Measurements from ENCODE around the gene AP5Z1. TPM values are rescaled to one million over a fixed set of nuclear protein-coding genes. Genes with fewer than 3 reads are reported as not detected.

The AP5Z1 gene
- total and polyA plus RNA-seq, 2 experiments from 2014 or later = 31.2 to 44.5 TPM

DNA sequence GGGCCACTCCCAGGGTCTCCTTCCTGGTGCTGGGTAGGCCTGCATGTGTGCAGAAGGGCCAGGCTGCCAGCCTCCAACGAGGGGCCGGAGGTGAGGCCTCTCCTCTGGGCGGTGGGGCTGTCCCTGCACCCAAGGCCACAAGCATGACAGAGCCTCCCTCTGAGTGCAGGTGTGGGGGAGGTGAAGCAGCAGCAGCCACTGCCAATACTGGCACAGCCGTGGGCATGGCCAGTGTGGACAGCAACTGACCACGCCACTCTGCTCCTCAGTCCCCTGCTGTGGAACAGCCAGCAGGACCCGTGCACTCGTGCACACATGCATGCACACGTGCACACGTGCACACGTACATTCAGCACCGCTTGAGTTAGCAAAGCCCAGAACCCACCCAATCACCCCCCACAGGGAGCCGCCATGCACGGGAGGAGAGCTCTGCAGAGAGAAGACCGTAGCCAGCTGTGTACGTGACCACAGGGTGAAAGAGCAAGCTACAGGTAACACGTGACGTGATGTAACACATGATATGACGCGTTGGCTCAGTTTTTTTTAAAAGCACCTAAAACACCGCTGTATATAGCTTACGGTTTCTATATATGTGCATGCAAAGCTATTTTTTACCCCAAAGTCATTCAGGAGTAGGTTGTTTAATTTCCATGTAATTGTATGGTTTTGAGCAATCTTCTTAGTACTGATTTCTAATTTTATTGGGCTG, 63.4 kb downstream of the AP5Z1 start:
- in situ Hi-C loops (cut with MboI) = no loop called here
- no peaks in the 10 kb centered on the region for H3K9me2 ChIP-seq (ENCODE audit: insufficient read depth)
- no peaks in the 10 kb centered on the region for H3K27me3 ChIP-seq (replicated peaks; ENCODE audit: insufficient read depth)
- H3K4me3 ChIP-seq = no peak overlapping the region
- no peak overlapping the region for H3K9ac ChIP-seq
- 88 to 89% methylated on average over 21 of the region's 21 CpGs for WGBS, 2 experiments (ENCODE audit: low coverage in 1 of 2, low lambda C conversion rate in 2 of 2, missing lambda C conversion rate in 2 of 2)
- no peaks in the 10 kb centered on the region for H3K9me3 ChIP-seq (ENCODE audit: low read depth)
- no peak overlapping the region for H3K27ac ChIP-seq
- TF ChIP-seq EZH2 (IDR thresholded peaks at IDR 0.05; ENCODE audit: insufficient read depth, poor library complexity, severe bottlenecking) (no peak), EZH2phosphoT487 (IDR thresholded peaks at IDR 0.05; ENCODE audit: insufficient read depth, low read depth) (no peak)
- no peaks in the 10 kb centered on the region for H3K79me2 ChIP-seq (ENCODE audit: insufficient read depth)
- no peaks in the 10 kb centered on the region for H3K4me1 ChIP-seq (ENCODE audit: insufficient read depth)
- H2AFZ ChIP-seq = no peak overlapping the region
- DNase-seq = no peak
- H3F3A ChIP-seq (ENCODE audit: insufficient read depth) = no peaks in the 10 kb centered on the region
- no peaks in the 10 kb centered on the region for H4K20me1 ChIP-seq (ENCODE audit: insufficient read depth)
- no peaks in the 10 kb centered on the region for H3K36me3 ChIP-seq (ENCODE audit: low read depth)
- H3K4me2 ChIP-seq (ENCODE audit: unreplicated experiment) = no peak overlapping the region

DNA sequence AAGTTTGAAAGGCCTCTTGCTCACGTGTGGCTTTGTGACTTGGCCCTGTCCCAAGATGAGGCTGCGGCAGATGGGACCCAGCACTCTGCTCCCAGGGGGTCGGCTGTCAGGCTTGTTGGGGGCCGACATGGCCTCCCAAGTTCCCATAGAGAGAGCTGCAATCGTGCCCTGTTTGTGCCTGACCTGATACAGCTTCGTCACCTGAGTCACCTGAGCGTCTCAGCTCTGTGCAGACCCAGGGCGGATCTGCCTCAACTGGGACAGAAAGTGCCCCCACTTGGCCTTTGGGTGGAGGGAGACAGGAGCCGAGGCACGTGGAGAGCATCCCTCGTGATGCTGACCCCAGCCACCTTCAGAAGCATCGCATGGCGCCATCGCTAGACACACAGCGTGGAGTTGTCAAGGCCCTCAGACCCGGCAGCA, 64.7 kb downstream of the AP5Z1 start:
- Histone ChIP-seq H3K9ac (no peak overlapping the region), H3K36me3 (ENCODE audit: low read depth) (no peaks in the 10 kb centered on the region)
- in situ Hi-C loops (cut with MboI) = no loop called here

More for the DNA sequence above, 64.7 kb downstream of the AP5Z1 start:
- Histone ChIP-seq H3K27ac (no peak overlapping the region), H3K27me3 (replicated peaks; ENCODE audit: insufficient read depth) (no peaks in the 10 kb centered on the region), H3K79me2 (ENCODE audit: insufficient read depth) (no peaks in the 10 kb centered on the region), H2AFZ (no peak overlapping the region), H3K9me2 (ENCODE audit: insufficient read depth) (no peaks in the 10 kb centered on the region), H4K20me1 (ENCODE audit: insufficient read depth) (no peaks in the 10 kb centered on the region), H3K9me3 (ENCODE audit: low read depth) (no peaks in the 10 kb centered on the region), H3K4me3 (no peak overlapping the region), H3K4me2 (ENCODE audit: unreplicated experiment) (no peak overlapping the region), H3K4me1 (ENCODE audit: insufficient read depth) (no peaks in the 10 kb centered on the region), H3F3A (ENCODE audit: insufficient read depth) (no peaks in the 10 kb centered on the region)
- TF ChIP-seq EZH2phosphoT487 (IDR thresholded peaks at IDR 0.05; ENCODE audit: insufficient read depth, low read depth) (no peak), EZH2 (IDR thresholded peaks at IDR 0.05; ENCODE audit: insufficient read depth, poor library complexity, severe bottlenecking) (no peak)
- 69 to 73% methylated on average over 16 of the region's 16 CpGs for WGBS, 2 experiments (ENCODE audit: low coverage in 1 of 2, low lambda C conversion rate in 2 of 2, missing lambda C conversion rate in 2 of 2)
- no peak for DNase-seq

Small RNA genes within 50 kb of the gene (microRNA-seq; reads per million reads assigned to microRNA genes)
- gene MIR4656 (ENCODE audit: borderline number of aligned reads) = not detected

Small RNA genes within 50 kb of the gene (small RNA-seq; reads per million reads assigned to genes)
- not detected for gene MIR4656 (ENCODE audit: low read depth, low replicate concordance)
- gene RF00019 (ENCODE audit: low read depth, low replicate concordance) = not detected

Other genes with a start within 250 kb of the AP5Z1 start
- gene FOXK1, start 93.3 kb upstream of the AP5Z1 start, total RNA-seq (2014; rRNA removed; shearing (Covaris generic)) = 16.4 and 21.4 TPM in 2 replicates
- gene FOXK1, start 93.3 kb upstream of the AP5Z1 start, polyA plus RNA-seq (2016; fragmentation: Nextera tagmentation; extraction: Ambion mirVana) = 7.4 and 8.5 TPM in 2 replicates
- 0.11 TPM in 1 of 2 replicates, not detected in the other for gene PAPOLB, start 86.4 kb downstream of the AP5Z1 start, total RNA-seq (2014; rRNA removed; shearing (Covaris generic))
- 0.04 TPM in 1 of 2 replicates, not detected in the other for gene PAPOLB, start 86.4 kb downstream of the AP5Z1 start, polyA plus RNA-seq (2016; fragmentation: Nextera tagmentation; extraction: Ambion mirVana)
- gene RADIL, start 108.1 kb downstream of the AP5Z1 start, total RNA-seq (2014; rRNA removed; shearing (Covaris generic)) = 0.13 and 4.3 TPM in 2 replicates
- 0.55 and 0.77 TPM in 2 replicates for gene RADIL, start 108.1 kb downstream of the AP5Z1 start, polyA plus RNA-seq (2016; fragmentation: Nextera tagmentation; extraction: Ambion mirVana)
- gene MMD2, start 183.6 kb downstream of the AP5Z1 start, total RNA-seq (2014; rRNA removed; shearing (Covaris generic)) = not detected in 2 replicates
- gene MMD2, start 183.6 kb downstream of the AP5Z1 start, polyA plus RNA-seq (2016; fragmentation: Nextera tagmentation; extraction: Ambion mirVana) = not detected in 2 replicates

Data from GM23248 (cell line).